Uterus (tissue), 4 donors: ENCODE measurements around the gene PPP4R4. TPM values are rescaled to one million over a fixed set of nuclear protein-coding genes. Genes with fewer than 3 reads are reported as not detected.
A peak's percentile ranks its signal among the peaks of the same experiment; 100 is the strongest.

Experiments
- DNase-seq, 2 donors: peaks; one replicate each; pipeline ENCODE4 v3.0.0-alpha.2; 2019 to 2020
- H3K27ac ChIP-seq, 2 donors: fragments of 200-600 bp; sonication (generic); 1 replicate in 1 of 2; 2 replicates in 1 of 2; pipeline ENCODE4 v1.5.1; 2016 to 2018
- H3K27me3 ChIP-seq, 2 donors: fragments of 200-600 bp; sonication (generic); one replicate each; pipeline ENCODE4 v1.5.1; 2018 to 2019; ENCODE audit warnings: control low read depth in 1 of 2
- H3K36me3 ChIP-seq, 2 donors: fragments of 200-600 bp; sonication (generic); one replicate each; pipeline ENCODE4 v1.5.1; 2019; ENCODE audit warnings: control low read depth in 1 of 2
- H3K4me1 ChIP-seq, 2 donors: fragments of 200-600 bp; sonication (generic); one replicate each; pipeline ENCODE4 v1.5.1; 2018 to 2019; ENCODE audit warnings: control low read depth in 1 of 2
- H3K4me3 ChIP-seq, 2 donors: fragments of 200-600 bp; sonication (generic); 1 replicate in 1 of 2; 2 replicates in 1 of 2; pipeline ENCODE4 v1.5.1; 2018 to 2019; ENCODE audit warnings: mild to moderate bottlenecking in 1 of 2
- H3K9me3 ChIP-seq, 2 donors: fragments of 200-600 bp; sonication (generic); one replicate each; pipeline ENCODE4 v1.5.1; 2019; ENCODE audit warnings: control low read depth in 1 of 2
- CTCF ChIP-seq, 4 experiments: fragments of 200-600 bp in 2 of 4; fragments of 450-650 bp in 2 of 4; sonication (generic) in 2 of 4; IDR thresholded peaks; one replicate each; pipeline ENCODE4 v1.5.1; 2016 to 2019; ENCODE audit warnings: antibody characterized with exemption in 4 of 4, mild to moderate bottlenecking in 2 of 4, moderate library complexity in 1 of 4
- POLR2A ChIP-seq, 2 donors: fragments of 450-650 bp; IDR thresholded peaks; one replicate each; pipeline ENCODE4 v1.6.1; 2016; ENCODE audit warnings: antibody characterized with exemption in 2 of 2, mild to moderate bottlenecking in 1 of 2, moderate library complexity in 1 of 2
- intact Hi-C: fragments of 100-400 bp; cut with DNase I; formaldehyde crosslinking; loops from one replicate; pipeline ENCODE4 v1.15.1; 2023; ENCODE audit warnings: low total_unique reads
- total RNA-seq, 4 donors: library from RNA; depleted of rRNA in 3 of 4; stranded (reverse); fragments of >200 nt in 3 of 4; gene quantifications; one replicate each; pipeline versions ENCODE4 v1.1.0 to v1.2.4, GENCODE V29; 2014 to 2023
- donor health status: DM: yes; HTN: yes; CAD: no.

PPP4R4 gene
- total RNA-seq, 4 donors from 2014 or later: 0.59 to 4.1 (median 2.0) TPM

DNA sequence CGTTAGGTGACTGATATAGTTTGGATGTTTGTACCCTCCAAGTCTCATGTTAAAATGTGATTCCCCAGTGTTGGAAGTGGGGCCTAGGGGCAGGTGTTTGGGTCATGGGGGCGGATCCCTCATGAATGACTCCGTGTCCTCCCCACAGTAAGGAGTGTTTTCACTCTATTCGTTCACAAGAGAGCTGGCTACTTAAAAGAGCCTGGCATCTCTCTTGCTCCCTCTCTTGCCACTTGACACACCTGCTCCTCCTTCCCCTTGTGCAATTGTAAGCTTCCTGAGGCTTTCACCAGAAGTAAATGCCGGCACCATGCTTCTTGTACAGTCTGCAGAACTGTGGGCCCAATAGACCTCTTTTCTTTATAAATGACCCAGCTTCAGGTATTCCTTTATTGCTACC lies 47.3 kb upstream of the PPP4R4 start:
- intact Hi-C loops: no loop called here

GRCh38 chr14:94127330-94127729 lies 46.8 kb upstream of the PPP4R4 start:
- Histone ChIP-seq H3K4me1 (peaks cover 0 to 3% of the 10 kb centered on the region in 2 donors), H3K36me3 (no peaks in the 10 kb centered on the region), H3K27ac (no peak overlapping the region), H3K9me3 (no peaks in the 10 kb centered on the region), H3K27me3 (no peaks in the 10 kb centered on the region), H3K4me3 (no peak overlapping the region)
- intact Hi-C loops: no loop called here
- DNase-seq: no peak
- no peak for TF ChIP-seq POLR2A (IDR thresholded peaks at IDR 0.05)
- TF ChIP-seq CTCF (IDR thresholded peaks at IDR 0.05): no peak

More for the DNA sequence above, 47.3 kb upstream of the PPP4R4 start:
- DNase-seq: no peak
- no peaks in the 10 kb centered on the region for H3K9me3 ChIP-seq
- no peak overlapping the region for H3K27ac ChIP-seq
- TF ChIP-seq POLR2A (IDR thresholded peaks at IDR 0.05) (no peak), CTCF (IDR thresholded peaks at IDR 0.05) (no peak)
- peaks cover 0 to 3% of the 10 kb centered on the region in 2 donors for H3K4me1 ChIP-seq
- H3K4me3 ChIP-seq: no peak overlapping the region
- H3K36me3 ChIP-seq: no peaks in the 10 kb centered on the region
- no peaks in the 10 kb centered on the region for H3K27me3 ChIP-seq

- Histone ChIP-seq H3K9me3 (no peaks in the 10 kb centered on the region), H3K4me3 (no peak overlapping the region), H3K36me3 (no peaks in the 10 kb centered on the region), H3K27me3 (no peaks in the 10 kb centered on the region), H3K4me1 (peaks cover 0 to 3% of the 10 kb centered on the region in 2 donors), H3K27ac (peak overlapping the region; percentile 89 to 92)
- no peak for TF ChIP-seq CTCF (IDR thresholded peaks at IDR 0.05)
- no peak for TF ChIP-seq POLR2A (IDR thresholded peaks at IDR 0.05)
- no peak for DNase-seq
- intact Hi-C loops: no loop called here
Observed at GRCh38 chr14:94128216-94128839, 45.8 kb upstream of the PPP4R4 start.

DNA sequence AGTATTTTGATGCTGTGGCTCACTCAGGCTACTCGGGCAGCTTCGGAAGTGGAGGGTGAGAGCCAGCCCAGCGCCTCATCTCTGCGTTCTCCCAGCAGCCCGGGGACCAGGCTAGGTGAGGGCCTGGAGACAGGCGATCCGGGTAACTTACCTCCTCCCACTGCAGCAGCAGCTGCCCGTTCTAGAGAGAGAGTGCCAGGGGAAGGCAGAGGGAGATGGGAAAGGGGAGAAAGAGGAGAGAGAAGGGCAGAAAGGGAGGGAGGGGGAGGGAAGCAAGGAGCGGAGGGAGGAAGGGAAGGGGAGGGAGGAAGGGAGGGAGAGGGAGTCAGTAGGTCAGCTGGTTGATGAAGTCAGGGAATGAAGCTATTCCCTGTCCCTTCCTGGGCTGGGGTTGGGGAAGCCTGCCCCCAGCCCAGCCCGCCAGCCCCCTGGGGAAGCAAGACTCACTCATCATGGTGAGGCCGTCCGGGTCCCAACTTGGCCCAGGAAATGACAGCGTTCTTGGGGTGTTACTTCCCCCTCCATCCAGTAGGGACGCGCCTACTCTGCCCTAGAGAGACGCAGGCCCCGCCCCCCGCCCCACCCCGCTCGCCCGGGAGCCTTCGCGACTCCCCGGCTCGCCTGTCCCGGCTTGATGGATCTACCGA lies 44.9 kb upstream of the PPP4R4 start, which contains the start of gene IFI27L2:
Gene IFI27L2, minus strand, starts transcription at position 494 of the 647 bp plus-strand sequence. Its CDS starts 40 bp downstream, at position 454.
- TF ChIP-seq POLR2A (IDR thresholded peaks at IDR 0.05) (peak in 1 of 2 donors; percentile 38), CTCF (IDR thresholded peaks at IDR 0.05) (peak in 3 of 4 experiments; percentile 28 to 48 (median 31))
- intact Hi-C loops: no loop called here
- H3K4me1 ChIP-seq: peaks cover 0 to 3% of the 10 kb centered on the region in 2 donors
- peak within 1 kb of the TSS; percentile 31 to 48 for H3K4me3 ChIP-seq
- DNase-seq: peak; percentile 73 to 79
- peak within 1 kb of the TSS; percentile 89 to 92 for H3K27ac ChIP-seq
- H3K27me3 ChIP-seq: no peaks in the 10 kb centered on the region
- no peaks in the 10 kb centered on the region for H3K36me3 ChIP-seq
- no peaks in the 10 kb centered on the region for H3K9me3 ChIP-seq

DNA sequence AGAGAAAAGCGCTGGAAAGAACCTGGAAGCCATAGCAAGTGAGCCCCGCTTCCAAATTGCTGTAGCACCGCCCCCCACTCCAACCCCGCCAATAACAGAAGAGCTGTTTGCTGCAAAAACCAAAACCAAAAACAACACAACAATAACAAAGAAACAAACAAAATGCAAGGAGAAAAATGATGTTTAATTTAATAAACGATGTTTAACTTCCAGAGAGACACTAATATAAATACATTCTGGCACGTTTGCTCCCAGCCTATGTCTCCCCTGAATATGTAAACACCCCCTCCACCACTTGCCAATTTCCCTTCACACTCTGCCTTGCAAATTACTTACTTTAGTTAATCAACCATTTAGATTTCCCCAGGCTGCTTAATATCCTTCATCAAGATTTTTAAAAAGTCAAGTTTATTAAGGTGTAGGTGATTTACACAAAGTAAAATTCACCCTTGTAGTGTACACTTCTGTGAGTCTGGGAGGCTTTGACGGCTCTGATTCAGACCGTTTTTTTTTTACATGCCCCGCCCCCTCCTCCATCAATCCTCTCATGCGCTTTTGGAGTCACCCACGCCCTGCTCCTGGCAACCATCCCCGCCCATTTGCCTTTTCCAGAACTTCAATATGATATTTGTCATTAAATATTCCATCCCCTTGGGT lies 44.2 kb upstream of the PPP4R4 start:
- intact Hi-C loops: no loop called here
- Histone ChIP-seq H3K4me1 (peaks cover 0 to 3% of the 10 kb centered on the region in 2 donors), H3K4me3 (peak overlapping the region; percentile 31 to 48), H3K27me3 (no peaks in the 10 kb centered on the region), H3K27ac (peak overlapping the region; percentile 89 to 92), H3K9me3 (no peaks in the 10 kb centered on the region), H3K36me3 (no peaks in the 10 kb centered on the region)
- TF ChIP-seq CTCF (IDR thresholded peaks at IDR 0.05) (no peak), POLR2A (IDR thresholded peaks at IDR 0.05) (no peak)
- DNase-seq: peak; percentile 51 to 67
